Right ventricle myocardium superior (tissue), 1 donor: ENCODE results near the gene ATXN1. TPM values are rescaled to one million over a fixed set of nuclear protein-coding genes. Genes with fewer than 3 reads are reported as not detected.
"Not testable (repeated sequence)": the region's sequence is repeated elsewhere in the genome, so short reads cannot be mapped to it uniquely, and the experiment has no call there.

Experiments used
- ATAC-seq: fragments of 200-7000 bp; cut with Tn5 transposase; one replicate; pipeline ENCODE4 v1.9.1; 2020; ENCODE audit warnings: mild to moderate bottlenecking; ENCODE audit not compliant: poor library complexity
- DNase-seq: peaks from one replicate; pipeline ENCODE4 v3.0.0-alpha.2; 2020
- intact Hi-C: fragments of 100-400 bp; cut with DNase I; formaldehyde crosslinking; loops from one replicate; pipeline ENCODE4 v1.11.2; 2022
- total RNA-seq: library from RNA; stranded (reverse); fragmentation: NEBNext Ultra II Directional; extraction: Animal tissue kit (Norgen Biotek cat#: 25700); gene quantifications from one replicate; pipeline ENCODE4 v1.2.1, GENCODE V29; 2021
- donor health status: DM: no; HTN: yes; CAD: no; lungs with severe emphysema.

ATXN1 gene
- total RNA-seq, 1 donor from 2014 or later: 36.1 TPM

DNA sequence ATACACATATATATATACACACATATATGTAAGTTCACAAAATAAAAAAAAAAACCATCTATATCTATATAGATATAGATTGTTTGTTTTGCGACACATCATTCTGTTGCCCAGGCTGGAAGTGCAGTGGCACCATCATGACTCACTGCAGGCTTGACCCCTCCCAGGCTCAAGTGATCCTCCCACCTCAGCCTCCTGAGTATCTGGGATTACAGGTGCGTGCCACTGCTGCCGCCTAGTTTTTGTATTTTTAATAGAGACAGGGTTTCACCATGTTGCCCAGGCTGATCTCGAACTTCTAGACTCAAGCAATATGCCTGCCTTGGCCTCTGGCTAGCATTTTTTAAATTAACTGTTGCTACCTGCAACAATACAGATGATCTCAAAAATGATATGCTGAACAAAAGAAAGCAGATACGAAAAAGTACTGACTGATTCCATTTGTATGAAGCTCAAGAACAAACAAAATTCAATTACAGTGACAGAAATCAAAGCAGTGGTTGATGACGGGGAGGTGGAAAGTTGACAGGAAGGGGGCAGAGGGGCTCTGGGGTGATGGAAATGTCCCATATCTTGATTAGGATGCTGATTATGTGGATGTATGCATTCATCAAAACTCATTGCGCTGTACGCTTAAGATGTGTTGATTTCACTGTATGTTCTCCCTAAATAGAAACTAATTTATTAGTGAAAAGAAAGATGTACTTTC, 49.6 kb downstream of the ATXN1 start:
- no peak for ATAC-seq
- no peak for DNase-seq
- intact Hi-C loops: no loop called here

GRCh38 chr6:16706911-16707783, 54.1 kb downstream of the ATXN1 start:
- ATAC-seq (no peak), DNase-seq (no peak)
- intact Hi-C loops: no loop called here

DNA sequence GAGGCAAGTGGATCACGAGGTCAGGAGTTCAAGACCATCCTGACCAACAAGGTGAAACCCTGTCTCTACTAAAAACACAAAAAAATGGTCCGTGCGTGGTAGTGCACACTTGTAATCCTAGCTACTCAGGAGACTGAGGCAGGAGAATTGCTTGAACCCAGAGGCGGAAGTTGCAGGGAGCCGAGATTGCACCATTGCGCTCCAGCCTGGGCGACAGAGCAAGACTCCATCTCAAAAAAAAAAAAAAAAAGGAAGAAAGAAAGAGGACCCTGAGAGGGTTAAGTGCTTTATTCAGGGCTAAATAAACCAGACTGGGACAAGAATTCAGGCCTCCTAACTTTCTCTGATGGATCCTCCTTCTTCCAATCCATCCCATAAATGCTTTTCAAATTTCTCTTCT, 54.8 kb downstream of the ATXN1 start:
- DNase-seq (peak; percentile 70), ATAC-seq (peak; percentile 53)
- intact Hi-C loops: not testable (repeated sequence)

DNA sequence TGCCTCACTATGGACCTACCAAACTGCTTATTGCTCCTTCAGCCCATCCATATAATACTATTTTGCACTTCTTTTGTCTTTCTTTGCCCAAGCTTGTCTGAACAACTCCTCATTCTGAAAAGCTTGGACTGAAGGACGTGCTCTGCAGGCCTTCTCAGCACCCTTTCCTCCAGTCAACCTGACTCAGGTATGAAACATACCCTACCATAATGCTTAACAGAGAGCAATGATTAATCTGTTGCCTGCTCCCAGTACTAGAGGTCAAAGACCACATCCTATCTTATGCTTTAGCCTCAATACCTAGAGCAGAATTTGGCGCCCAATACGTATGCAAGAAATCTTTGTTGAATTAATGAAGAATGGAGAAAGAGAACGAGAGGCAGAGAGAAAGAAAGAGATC, 55.2 kb downstream of the ATXN1 start:
- DNase-seq (no peak), ATAC-seq (no peak)
- intact Hi-C loops: no loop called here

DNA sequence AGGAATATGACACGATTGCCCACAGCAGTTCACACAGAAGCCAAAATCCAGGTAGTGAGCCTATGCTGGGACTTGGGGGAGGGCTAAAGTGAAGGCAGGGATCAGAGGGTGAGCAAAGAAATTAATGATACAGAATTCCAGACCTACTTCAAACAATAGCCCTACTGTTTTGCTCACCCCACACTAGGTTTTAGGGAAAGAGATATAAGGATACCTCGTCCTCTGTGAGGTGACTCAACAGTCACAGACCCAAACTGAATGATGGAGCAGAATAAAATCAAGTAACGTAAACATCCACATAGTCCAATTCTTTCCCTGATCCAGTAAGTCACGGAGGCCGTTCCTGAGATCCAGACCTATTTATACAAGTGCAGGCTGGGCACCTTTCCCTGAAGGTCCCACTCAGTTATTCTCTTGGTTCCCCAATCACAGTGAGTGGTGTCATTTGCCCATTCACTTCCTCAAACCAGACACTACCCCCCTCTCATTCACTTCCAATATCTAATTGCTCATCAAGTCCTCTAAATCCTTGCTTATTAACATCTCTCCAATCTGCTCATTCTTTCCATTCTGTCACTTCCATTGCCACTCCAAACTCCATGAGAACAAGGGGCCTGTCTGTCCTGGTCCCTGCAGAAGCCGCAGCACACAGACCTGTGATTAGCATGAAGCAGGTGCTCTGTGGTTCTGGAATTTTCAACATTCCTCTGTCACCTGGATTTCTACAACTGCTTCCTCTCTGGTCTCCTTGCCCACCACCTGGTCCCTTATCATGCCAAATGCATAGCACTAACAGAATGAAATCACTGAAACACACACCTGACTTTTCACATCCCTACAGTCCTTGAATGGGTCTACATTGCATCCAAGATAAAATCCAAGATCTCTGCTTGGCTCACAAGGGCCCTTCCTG, 55.9 kb downstream of the ATXN1 start:
- ATAC-seq (peak; percentile 31), DNase-seq (no peak)
- intact Hi-C loops: no loop called here

DNA sequence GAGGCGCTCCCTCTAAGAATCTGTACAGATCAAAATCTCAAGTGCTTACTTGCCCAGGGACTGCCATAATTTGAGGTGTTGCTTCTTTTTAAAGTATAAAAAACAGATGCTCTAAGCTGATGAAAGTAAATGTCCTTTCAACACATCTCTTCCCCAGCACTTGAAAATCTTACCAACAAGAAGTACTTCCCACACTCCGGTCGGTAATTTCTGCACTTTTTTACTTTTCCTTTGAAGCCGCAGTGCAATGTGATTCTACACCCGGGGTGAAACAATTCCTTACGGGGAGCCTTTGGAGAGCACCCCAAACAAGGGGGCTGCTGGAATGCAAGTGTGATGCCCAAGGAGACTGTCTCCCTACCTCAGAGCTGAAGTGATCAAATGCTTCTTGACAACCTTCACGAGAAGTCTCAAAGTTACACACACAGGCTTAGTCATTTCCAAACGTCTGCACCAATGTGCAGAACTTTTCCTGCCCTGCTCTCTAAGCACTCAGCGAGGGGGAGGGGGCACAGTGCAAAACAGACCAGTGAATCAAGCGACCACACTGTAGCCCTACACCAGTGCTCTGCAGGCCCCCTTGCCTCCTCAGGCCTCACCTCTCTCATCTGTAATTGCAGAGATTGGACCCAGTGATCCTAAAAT, 56.7 kb downstream of the ATXN1 start:
- DNase-seq (no peak), ATAC-seq (peak; percentile 32)
- intact Hi-C loops: no loop called here

DNA sequence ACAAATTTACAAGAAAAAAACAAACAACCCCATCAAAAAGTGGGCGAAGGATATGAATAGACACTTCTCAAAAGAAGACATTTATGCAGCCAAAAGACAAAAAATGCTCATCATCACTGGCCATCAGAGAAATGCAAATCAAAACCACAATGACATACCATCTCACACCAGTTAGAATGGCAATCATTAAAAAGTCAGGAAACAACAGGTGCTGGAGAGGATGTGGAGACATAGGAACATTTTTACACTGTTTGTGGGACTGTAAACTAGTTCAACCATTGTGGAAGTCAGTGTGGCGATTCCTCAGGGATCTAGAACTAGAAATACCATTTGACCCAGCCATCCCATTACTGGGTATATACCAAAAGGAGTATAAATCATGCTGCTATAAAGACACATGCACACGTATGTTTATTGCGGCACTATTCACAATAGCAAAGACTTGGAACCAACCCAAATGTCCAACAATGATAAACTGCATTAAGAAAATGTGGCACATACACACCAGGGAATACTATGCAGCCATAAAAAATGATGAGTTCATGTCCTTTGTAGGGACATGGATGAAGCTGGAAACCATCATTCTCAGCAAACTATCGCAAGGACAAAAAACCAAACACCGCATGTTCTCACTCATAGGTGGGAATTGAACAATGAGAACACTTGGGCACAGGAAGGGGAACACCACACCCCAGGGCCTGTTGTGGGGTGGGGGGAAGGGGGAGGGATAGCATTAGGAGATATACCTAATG, 58.5 kb downstream of the ATXN1 start:
- intact Hi-C loops, ATAC-seq, DNase-seq: not testable (repeated sequence)

DNA sequence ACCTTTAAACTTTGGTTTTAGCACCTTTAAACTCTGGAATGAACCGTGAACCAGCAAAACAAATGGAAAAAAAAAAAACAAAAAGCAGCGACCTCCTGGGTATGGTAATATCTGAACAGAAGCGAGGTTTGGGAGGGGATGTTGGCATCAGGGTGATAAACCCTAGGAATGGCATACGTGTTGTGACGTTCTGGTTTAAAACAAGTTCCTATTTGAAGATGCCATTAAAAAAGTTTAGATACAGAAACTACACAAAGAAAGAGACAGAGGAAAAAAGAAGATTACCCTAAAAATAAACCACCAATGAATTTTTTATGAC, 60.4 kb downstream of the ATXN1 start:
- intact Hi-C loops: no loop called here
- ATAC-seq (no peak), DNase-seq (no peak)

- intact Hi-C loops: no loop called here
- DNase-seq (peak; percentile 46), ATAC-seq (peak; percentile 77)
Observed at GRCh38 chr6:16700202-16700915, 60.9 kb downstream of the ATXN1 start.

DNA sequence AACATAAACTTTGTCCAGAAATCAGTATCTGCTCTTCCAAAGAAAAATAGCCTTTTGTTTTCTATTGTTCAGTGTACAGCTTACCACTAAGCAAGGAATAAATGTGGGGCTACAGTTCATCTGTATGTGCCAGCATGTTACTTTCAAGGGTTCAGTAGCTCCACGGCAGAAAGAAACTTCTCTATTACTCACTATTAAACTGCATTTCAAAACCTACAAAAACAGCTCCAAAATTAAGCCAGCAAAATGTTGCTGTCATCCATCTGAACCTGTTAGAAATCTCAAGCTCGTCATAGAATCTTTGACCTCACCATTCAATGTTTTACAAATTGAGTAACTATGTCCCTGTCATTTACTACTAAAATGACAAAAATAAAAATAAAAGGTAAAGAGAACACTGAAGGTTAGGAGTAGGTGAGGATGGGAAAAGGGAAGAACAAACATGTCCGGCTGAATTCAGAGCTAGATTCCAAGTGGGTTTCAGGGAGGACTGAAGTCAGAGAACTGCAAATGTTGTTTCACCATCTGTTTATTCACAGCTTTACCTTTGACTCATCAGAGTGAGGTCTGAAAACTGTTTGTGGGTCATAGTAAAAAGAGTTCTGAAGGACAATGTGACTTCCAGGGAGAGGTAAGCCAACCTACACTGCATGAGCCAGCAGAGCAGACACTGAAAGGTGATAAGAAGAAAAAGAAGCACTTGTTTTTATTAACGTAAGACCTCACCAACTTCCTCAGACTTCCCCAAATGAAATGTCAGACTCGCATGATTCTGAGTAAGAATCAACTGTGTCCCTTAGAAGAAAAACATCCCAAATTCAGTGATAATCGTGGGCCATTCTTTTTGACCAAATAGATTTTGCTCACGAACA, 62.0 kb downstream of the ATXN1 start:
- ATAC-seq (peak; percentile 46), DNase-seq (no peak)

DNA sequence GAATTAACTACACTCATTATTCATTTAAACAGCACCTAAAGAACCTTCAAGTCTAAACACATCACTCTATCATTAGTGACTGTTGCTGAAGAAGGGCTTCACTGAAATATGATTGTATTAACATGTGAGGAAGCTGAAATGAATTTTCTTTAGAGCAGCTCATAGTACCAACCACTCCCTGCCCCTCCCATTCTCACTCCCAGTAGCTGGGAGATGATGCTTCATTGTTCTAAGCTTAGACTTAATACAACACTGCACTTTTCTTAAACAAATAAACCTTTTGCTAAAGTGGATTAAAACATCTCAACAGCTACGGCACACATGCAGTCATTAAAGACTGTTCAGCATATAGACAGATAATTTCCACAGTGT, 63.1 kb downstream of the ATXN1 start:
- DNase-seq: no peak
- intact Hi-C loops: no loop called here
- no peak for ATAC-seq

More for the DNA sequence above, 62.0 kb downstream of the ATXN1 start:
- intact Hi-C loops: no loop called here

- ATAC-seq (no peak), DNase-seq (no peak)
- intact Hi-C loops: no loop called here
Observed at GRCh38 chr6:16697437-16698161, 63.7 kb downstream of the ATXN1 start.

- intact Hi-C loops: no loop called here
- DNase-seq: no peak
- ATAC-seq: no peak
Observed at GRCh38 chr6:16696496-16696895, 64.8 kb downstream of the ATXN1 start.

DNA sequence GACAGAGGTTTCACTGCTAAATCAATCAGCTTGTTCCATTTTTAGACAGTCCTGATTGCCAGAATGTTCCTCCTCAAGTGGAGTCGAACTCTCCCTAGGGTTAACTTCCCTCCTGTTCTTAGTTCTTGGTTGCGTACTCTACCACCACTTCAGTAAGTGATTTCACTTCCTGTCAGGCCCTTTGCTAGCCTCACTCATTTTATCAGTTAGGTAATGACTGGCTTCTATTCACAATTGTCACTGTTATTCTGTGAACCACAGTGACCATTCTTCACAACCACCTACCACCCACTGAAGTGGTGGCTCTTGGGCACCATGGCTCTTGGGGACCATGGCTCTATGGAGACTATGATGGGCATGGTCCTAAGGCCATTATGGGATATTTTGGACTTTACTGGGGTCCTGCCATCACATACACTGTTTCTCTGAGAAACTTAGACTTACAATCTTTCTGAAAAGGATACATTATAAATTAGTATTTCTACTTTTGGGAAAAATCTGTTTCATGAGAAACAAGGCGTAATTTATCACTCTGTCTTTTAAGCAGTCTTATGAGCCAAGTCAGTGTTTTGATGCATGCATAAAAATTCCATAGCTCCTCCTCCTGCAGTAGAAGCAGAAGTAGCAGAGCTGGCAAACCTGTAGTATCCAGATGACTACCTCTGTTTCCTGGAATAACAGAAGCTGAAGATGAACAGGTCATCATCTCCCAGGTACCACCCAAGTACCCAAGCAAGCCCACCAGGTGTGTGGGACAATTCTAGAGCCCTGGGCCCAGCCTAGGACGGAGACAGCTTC, 66.3 kb downstream of the ATXN1 start:
- DNase-seq (no peak), ATAC-seq (peak; percentile 46)
- intact Hi-C loops: no loop called here

GRCh38 chr6:16691324-16691723, 69.9 kb downstream of the ATXN1 start:
- DNase-seq (no peak), ATAC-seq (no peak)
- intact Hi-C loops: loop anchor here (2.0 kb wide), 1 partner anchor 43 kb away; no protein-coding TSS in a partner anchor
